ENCODE results near the gene EXOC6B. TPM values are rescaled to one million over a fixed set of nuclear protein-coding genes. Genes with fewer than 3 reads are reported as not detected.

Gene EXOC6B
- total and polyA plus RNA-seq, 11 donors: 18.4 to 192 (median 143) TPM

DNA sequence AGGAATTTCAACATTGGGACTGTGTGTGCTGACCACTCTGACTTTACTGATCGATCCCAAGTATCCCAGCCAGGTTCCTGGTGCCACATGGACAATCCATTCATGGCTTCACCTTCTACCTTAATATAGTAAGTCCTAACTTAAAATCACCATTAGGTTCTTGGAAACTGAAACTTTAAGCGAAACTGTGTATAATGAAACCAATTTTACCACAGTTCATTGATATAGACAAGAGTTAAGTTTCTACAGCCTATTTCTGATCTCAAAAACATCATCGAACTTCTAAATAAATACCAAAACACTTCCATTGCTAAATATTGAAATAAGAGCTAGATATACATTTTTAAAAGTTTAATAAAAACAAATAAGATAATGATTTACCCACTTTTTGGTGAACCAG, 4.4 kb upstream of the EXOC6B start:
- Histone ChIP-seq H3K27ac (no peak overlapping the region), H3K27me3 (no peaks in the 10 kb centered on the region), H3K4me3 (no peak overlapping the region), H3K9me3 (no peaks in the 10 kb centered on the region), H3K36me3 (no peaks in the 10 kb centered on the region), H3K4me1 (peaks cover 0 to 14% (median 0%) of the 10 kb centered on the region in 12 donors)
- intact Hi-C loops (cut with DNase I): no loop called here
- TF ChIP-seq, protein P1, sequence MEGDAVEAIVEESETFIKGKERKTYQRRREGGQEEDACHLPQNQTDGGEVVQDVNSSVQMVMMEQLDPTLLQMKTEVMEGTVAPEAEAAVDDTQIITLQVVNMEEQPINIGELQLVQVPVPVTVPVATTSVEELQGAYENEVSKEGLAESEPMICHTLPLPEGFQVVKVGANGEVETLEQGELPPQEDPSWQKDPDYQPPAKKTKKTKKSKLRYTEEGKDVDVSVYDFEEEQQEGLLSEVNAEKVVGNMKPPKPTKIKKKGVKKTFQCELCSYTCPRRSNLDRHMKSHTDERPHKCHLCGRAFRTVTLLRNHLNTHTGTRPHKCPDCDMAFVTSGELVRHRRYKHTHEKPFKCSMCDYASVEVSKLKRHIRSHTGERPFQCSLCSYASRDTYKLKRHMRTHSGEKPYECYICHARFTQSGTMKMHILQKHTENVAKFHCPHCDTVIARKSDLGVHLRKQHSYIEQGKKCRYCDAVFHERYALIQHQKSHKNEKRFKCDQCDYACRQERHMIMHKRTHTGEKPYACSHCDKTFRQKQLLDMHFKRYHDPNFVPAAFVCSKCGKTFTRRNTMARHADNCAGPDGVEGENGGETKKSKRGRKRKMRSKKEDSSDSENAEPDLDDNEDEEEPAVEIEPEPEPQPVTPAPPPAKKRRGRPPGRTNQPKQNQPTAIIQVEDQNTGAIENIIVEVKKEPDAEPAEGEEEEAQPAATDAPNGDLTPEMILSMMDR (IDR thresholded peaks at IDR 0.05): no peak
- no peak for TF ChIP-seq POLR2A (IDR thresholded peaks at IDR 0.05)
- no peak for DNase-seq
- WGBS, 4 donors: 84 to 93% (median 89%) methylated on average over 3 of the region's 3 CpGs
- no peak for ATAC-seq

DNA sequence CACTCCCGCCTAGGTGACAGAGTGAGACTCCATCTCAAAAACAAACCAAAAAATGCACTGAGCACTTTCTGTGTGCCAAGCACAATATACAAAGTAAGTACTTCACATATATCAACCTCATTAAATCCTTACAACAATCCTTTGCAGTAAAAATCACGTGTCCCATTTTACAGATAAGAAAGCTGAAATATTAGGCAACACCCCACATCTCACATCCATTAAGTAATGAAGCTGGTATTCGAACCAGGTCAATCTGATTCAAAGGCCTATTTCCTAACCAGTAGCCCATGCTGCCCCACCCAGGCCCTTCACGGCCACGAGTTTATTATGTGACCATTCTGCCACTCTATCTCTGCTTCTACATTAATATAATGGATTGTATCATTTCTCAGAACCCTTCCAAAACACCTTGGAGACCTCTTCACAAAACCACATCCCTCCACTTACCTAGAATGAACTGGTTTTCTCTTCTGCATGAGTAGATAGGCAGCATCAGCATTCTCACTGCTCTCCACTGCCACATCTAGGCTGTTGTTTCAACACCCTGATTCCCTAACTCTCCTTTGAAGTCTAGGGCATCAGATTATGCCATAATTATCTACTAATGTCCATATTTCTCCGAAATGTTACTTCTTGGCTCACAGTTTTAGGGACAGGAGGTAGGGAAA, 3.1 kb upstream of the EXOC6B start:
- H3K27me3 ChIP-seq: no peaks in the 10 kb centered on the region
- no peaks in the 10 kb centered on the region for H3K36me3 ChIP-seq
- intact Hi-C loops (cut with DNase I): loop anchor here in 4 of 10 donors (5.0 to 10.0 kb wide), 4 partner anchors 37 to 54 kb away; no protein-coding TSS in a partner anchor
- H3K4me1 ChIP-seq: peaks cover 0 to 22% (median 3%) of the 10 kb centered on the region in 12 donors
- TF ChIP-seq POLR2A (IDR thresholded peaks at IDR 0.05): no peak
- TF ChIP-seq, protein P1 (IDR thresholded peaks at IDR 0.05): no peak
- WGBS, 4 donors: 82 to 86% (median 83%) methylated on average over 6 of the region's 6 CpGs
- H3K27ac ChIP-seq: peak overlapping the region in 1 of 12 donors; percentile 33
- no peak for DNase-seq
- ATAC-seq: no peak
- H3K4me3 ChIP-seq: no peak overlapping the region
- no peaks in the 10 kb centered on the region for H3K9me3 ChIP-seq

DNA sequence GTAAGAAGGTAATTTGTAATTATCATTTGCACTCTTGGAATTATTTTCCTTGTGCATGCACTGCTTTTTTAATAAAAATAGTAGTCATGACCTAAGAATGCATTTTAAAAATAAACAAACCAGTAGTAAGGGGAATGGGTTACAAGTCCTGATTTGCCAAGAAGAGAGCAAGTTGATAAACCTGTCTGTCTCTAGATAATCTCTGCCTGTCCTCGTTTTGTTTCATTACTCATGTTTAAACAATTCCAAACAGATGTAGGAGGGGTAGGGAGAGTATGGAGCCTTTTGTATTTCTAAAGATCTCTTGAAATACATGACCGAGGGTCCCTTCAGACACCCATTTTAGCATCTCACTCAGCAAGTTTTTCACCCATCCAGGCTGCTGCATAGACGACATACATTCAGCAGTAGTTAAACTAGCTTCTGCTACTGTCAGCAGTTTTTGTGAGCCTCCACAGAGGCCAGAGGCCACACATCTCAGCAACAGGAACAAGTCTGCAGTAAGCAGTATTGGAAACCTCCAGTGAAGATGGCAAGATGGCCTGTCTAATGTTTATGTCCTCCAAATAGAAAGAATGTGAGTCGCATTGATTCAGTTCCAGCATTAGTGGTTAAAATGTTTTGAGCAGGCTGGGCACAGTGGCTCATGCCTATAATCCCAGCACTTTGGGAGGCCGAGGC, 2.3 kb upstream of the EXOC6B start:
- DNase-seq (no peak), ATAC-seq (no peak)
- H3K27ac ChIP-seq: peak overlapping the region in 4 of 12 donors; percentile 4 to 54 (median 35)

More for the DNA sequence above, 2.3 kb upstream of the EXOC6B start:
- TF ChIP-seq, protein P1 (IDR thresholded peaks at IDR 0.05): no peak
- no peak for TF ChIP-seq POLR2A (IDR thresholded peaks at IDR 0.05)
- Histone ChIP-seq H3K27me3 (no peaks in the 10 kb centered on the region), H3K4me1 (peaks cover 0 to 29% (median 7%) of the 10 kb centered on the region in 12 donors), H3K36me3 (no peaks in the 10 kb centered on the region), H3K9me3 (no peaks in the 10 kb centered on the region), H3K4me3 (no peak overlapping the region)
- intact Hi-C loops (cut with DNase I): loop anchor here in 4 of 10 donors (2.0 to 10.0 kb wide), 5 partner anchors 31 to 53 kb away; no protein-coding TSS in a partner anchor
- WGBS, 4 donors: 43 to 49% (median 46%) methylated on average over 5 of the region's 5 CpGs

Measured in heart left ventricle (tissue), 16 donors.